KOPT-K1 (cell line): ENCODE data around the gene CENPP.

Source experiments
- H3K27ac ChIP-seq: fragments of 200-600 bp; sonication (generic); 2 replicates; pipeline ENCODE4 v1.5.1; 2016; ENCODE audit warnings: antibody characterized with exemption, mild to moderate bottlenecking, low read depth, low read length; ENCODE audit not compliant: poor library complexity, severe bottlenecking
- H3K36me3 ChIP-seq: fragments of 200-600 bp; sonication (generic); 2 replicates; pipeline ENCODE4 v1.5.1; 2017; ENCODE audit warnings: antibody characterized with exemption, mild to moderate bottlenecking, low read length, moderate library complexity; ENCODE audit not compliant: insufficient read depth
- H3K9me3 ChIP-seq: fragments of 200-600 bp; sonication (generic); 2 replicates; pipeline ENCODE4 v1.5.1; 2017; ENCODE audit warnings: antibody characterized with exemption, low read length, mild to moderate bottlenecking; ENCODE audit not compliant: insufficient read depth, poor library complexity, severe bottlenecking

Gene CENPP

GRCh38 chr9:92297611-92298010 is 28.1 kb upstream of the CENPP start:
- H3K36me3 ChIP-seq: peaks cover 60% of the 10 kb centered on the region
- H3K27ac ChIP-seq: no peak overlapping the region
- no peaks in the 10 kb centered on the region for H3K9me3 ChIP-seq

- H3K27ac ChIP-seq: no peak overlapping the region
- no peaks in the 10 kb centered on the region for H3K9me3 ChIP-seq
- H3K36me3 ChIP-seq: peaks cover 64% of the 10 kb centered on the region
These were observed 27.7 kb upstream of the CENPP start for GRCh38 chr9:92298036-92298435.

- Histone ChIP-seq H3K36me3 (peaks cover 75% of the 10 kb centered on the region), H3K9me3 (no peaks in the 10 kb centered on the region), H3K27ac (no peak overlapping the region)
These were observed 26.6 kb upstream of the CENPP start for GRCh38 chr9:92299116-92299515.

- Histone ChIP-seq H3K9me3 (no peaks in the 10 kb centered on the region), H3K27ac (no peak overlapping the region), H3K36me3 (peaks cover 93% of the 10 kb centered on the region)
These were observed 24.8 kb upstream of the CENPP start for GRCh38 chr9:92300936-92301335.

- Histone ChIP-seq H3K9me3 (no peaks in the 10 kb centered on the region), H3K27ac (no peak overlapping the region), H3K36me3 (peaks cover 92% of the 10 kb centered on the region)
These were observed 16.9 kb upstream of the CENPP start for GRCh38 chr9:92308893-92309292.

- Histone ChIP-seq H3K36me3 (peaks cover 92% of the 10 kb centered on the region), H3K9me3 (no peaks in the 10 kb centered on the region), H3K27ac (no peak overlapping the region)
These were observed 15.2 kb upstream of the CENPP start for GRCh38 chr9:92310562-92310961.

- peaks cover 94% of the 10 kb centered on the region for H3K36me3 ChIP-seq
- H3K9me3 ChIP-seq: no peaks in the 10 kb centered on the region
- no peak overlapping the region for H3K27ac ChIP-seq
These were observed 12.7 kb upstream of the CENPP start for GRCh38 chr9:92312887-92313623.

- no peak overlapping the region for H3K27ac ChIP-seq
These were observed 12.1 kb upstream of the CENPP start for GRCh38 chr9:92313624-92314012.

GRCh38 chr9:92315456-92315855 is 10.3 kb upstream of the CENPP start:
- Histone ChIP-seq H3K27ac (no peak overlapping the region), H3K9me3 (no peaks in the 10 kb centered on the region), H3K36me3 (peaks cover 94% of the 10 kb centered on the region)

More at GRCh38 chr9:92313624-92314012, 12.1 kb upstream of the CENPP start:
- H3K9me3 ChIP-seq: no peaks in the 10 kb centered on the region
- peaks cover 94% of the 10 kb centered on the region for H3K36me3 ChIP-seq

GRCh38 chr9:92324431-92324830 is 1.3 kb upstream of the CENPP start:
- Histone ChIP-seq H3K9me3 (no peaks in the 10 kb centered on the region), H3K27ac (peak overlapping the region; percentile 95), H3K36me3 (peaks cover 35% of the 10 kb centered on the region)

- no peaks in the 10 kb centered on the region for H3K9me3 ChIP-seq
These were observed 874 bp upstream of the CENPP start for GRCh38 chr9:92324889-92325268.

GRCh38 chr9:92325991-92326500 is 293 bp downstream of the CENPP start:
- Histone ChIP-seq H3K36me3 (peaks cover 21% of the 10 kb centered on the region), H3K27ac (peak overlapping the region; percentile 95), H3K9me3 (no peaks in the 10 kb centered on the region)

More at GRCh38 chr9:92324889-92325268, 874 bp upstream of the CENPP start:
- H3K27ac ChIP-seq: peak overlapping the region; percentile 95
- H3K36me3 ChIP-seq: peaks cover 31% of the 10 kb centered on the region

GRCh38 chr9:92327283-92327850 is 1.6 kb downstream of the CENPP start:
- no peak overlapping the region for H3K27ac ChIP-seq
- peaks cover 14% of the 10 kb centered on the region for H3K36me3 ChIP-seq
- H3K9me3 ChIP-seq: no peaks in the 10 kb centered on the region

GRCh38 chr9:92328225-92328624 is 2.5 kb downstream of the CENPP start:
- Histone ChIP-seq H3K36me3 (peaks cover 14% of the 10 kb centered on the region), H3K9me3 (no peaks in the 10 kb centered on the region), H3K27ac (no peak overlapping the region)

- Histone ChIP-seq H3K27ac (no peak overlapping the region), H3K9me3 (no peaks in the 10 kb centered on the region), H3K36me3 (peaks cover 48% of the 10 kb centered on the region)
These were observed 7.0 kb downstream of the CENPP start for GRCh38 chr9:92332577-92333281.
